ENCODE data around the gene ERLEC1.
"Not testable (repeated sequence)": the region's sequence is repeated elsewhere in the genome, so short reads cannot be mapped to it uniquely, and the experiment has no call there.

The ERLEC1 gene

DNA sequence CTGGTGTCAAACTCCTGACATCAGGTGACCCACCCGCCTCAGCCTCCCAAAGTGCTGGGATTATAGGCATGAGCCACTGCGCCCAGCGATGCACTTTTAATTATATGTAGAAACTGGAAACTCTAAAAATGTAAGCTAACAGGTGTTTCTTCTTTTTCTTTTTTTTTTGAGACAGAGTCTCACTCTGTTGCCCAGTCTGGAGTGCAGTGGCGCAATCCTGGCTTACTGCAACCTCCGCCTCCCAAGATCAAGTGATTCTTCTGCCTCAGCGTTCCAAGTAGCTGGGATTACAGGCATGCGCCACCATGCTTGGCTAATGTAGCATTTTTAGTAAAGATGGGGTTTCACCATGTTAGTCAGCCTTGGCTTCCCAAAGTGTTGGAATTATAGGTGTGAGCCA, 54.8 kb downstream of the ERLEC1 start:
- FAIRE-seq: not testable (repeated sequence)

DNA sequence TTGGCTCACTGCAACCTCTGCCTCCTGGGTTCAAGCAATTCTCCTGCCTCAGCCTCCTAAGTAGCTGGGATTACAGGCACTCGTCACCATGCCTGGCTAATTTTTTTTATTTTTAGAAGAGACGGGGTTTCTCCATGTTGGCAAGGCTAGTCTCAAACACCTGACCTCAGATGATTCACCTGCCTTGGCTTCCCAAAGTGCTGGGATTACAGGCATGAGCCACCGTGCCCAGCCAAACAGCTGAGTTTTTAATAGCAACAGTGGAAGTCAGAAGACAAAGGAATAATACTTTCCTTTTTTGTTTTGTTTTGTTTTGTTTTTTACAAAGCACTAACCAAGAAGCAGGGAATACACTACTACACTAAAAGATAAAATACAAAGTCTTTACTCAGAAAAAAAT, 56.0 kb downstream of the ERLEC1 start:
- no peak for FAIRE-seq

DNA sequence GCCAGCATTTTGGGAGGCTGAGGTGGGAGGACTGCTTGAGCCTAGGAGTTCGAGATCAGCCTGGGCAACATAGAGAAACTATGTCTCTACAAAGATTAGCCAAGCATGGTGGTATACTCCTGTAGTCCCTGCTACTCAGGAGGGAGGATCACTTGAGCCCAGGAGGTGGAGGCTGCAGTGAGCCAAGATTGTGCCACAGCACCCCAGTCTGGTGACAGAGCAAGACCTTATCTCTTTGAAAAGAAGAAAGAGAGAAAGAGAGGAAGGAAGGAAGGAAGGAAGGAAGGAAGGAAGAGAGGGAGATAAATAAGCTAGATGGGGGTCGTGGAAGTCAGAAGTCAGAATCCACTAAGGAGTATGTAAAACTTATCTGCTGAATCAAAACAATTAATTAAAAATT, 56.8 kb downstream of the ERLEC1 start:
- FAIRE-seq: no peak

- FAIRE-seq: no peak
These were observed 61.2 kb downstream of the ERLEC1 start for GRCh38 chr2:53848062-53848461.

DNA sequence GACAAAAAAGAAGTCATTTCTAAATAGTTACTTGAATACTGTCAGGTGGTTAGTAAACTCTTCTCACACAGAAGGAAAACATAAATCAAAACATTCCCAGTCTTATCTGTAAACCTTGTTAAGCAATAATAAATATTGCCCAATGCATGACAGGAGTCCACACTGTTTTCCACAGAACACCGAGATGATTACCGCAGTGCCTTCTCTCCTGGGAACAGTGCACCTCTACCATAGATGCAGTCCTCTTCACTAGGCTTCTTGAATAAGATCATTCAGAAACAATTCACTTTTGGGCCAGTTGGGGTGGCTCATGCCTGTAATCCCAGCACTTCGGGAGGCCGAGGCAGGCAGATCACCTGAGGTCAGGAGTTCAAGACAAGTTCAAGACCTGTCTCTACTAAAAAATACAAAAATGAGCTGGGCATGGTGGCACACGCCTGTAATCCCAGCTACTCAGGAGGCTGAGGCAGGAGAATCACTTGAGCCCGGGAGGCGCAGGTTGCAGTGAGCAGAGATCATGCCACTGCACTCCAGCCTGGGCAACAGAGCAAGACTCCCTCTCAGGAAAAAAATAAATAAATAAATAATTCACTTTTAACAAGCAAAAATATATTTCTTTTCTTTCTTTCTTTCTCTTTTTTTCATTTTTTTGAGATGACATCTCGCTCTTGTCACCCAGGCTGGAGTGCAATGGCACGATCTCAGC, 64.4 kb downstream of the ERLEC1 start:
- not testable (repeated sequence) for FAIRE-seq

DNA sequence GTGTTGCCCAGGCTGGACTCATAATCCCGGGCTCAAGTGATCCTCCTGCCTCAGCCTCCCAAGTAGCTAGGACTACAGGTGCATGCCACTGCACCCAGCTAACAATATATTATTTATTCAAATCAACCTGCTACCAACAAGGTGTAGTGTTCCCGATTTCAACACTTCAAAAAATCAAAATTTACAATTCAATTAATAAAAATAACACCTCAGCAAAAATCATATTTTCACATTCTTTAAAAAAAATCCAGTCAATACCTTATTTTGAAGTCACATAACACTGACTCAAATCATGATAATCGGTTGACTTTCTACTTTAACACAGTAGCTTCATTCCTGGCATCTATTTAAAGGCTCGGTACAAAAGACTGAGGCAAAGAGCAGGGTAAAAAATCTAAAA, 65.7 kb downstream of the ERLEC1 start:
- FAIRE-seq: no peak

DNA sequence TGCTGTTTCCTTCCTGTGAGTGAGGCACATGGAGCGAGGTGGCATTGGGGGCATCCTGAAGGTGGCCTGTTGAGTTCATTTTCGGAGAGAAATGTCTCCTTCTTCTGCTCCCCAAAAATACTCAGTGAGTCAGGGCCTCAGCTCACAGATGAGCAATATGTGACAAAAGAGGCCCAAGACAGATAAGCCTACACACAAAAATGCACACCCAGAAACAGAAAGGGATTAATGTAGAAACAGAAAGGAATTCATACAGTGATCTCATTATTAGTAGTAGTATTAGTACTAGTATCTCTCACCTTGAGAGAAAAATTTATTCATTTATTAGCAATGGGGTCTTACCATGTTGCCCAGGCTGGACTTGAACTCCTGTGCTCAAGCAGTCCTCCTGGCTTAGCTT, 67.8 kb downstream of the ERLEC1 start:
- no peak for FAIRE-seq

DNA sequence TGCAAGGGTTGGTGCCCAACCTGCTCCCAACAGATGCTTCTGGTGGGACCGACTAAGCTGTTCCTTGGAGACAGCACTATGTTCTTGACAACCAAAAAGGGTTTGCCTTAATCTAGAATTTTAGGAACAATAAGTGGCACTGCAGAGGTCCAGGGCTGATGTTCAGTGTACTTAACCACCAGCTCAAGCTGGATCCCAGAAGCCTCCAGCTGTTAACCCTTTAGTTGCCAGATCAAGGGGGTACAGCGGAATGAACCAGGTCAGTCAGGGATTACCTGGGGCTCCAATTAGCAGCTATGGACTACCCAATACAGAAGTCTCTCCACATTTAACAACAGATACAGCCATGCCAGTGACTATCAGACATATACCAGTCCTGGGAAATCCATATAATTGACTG, 69.4 kb downstream of the ERLEC1 start:
- FAIRE-seq: no peak

GRCh38 chr2:53859206-53860181, 72.7 kb downstream of the ERLEC1 start, which contains the start of gene GPR75:
GPR75 (minus strand) TSS chr2:53859967; CDS start chr2:53854756, 5,211 bp downstream.
- FAIRE-seq: no peak

GRCh38 chr2:53861824-53862223, 75.0 kb downstream of the ERLEC1 start:
- no peak for FAIRE-seq

DNA sequence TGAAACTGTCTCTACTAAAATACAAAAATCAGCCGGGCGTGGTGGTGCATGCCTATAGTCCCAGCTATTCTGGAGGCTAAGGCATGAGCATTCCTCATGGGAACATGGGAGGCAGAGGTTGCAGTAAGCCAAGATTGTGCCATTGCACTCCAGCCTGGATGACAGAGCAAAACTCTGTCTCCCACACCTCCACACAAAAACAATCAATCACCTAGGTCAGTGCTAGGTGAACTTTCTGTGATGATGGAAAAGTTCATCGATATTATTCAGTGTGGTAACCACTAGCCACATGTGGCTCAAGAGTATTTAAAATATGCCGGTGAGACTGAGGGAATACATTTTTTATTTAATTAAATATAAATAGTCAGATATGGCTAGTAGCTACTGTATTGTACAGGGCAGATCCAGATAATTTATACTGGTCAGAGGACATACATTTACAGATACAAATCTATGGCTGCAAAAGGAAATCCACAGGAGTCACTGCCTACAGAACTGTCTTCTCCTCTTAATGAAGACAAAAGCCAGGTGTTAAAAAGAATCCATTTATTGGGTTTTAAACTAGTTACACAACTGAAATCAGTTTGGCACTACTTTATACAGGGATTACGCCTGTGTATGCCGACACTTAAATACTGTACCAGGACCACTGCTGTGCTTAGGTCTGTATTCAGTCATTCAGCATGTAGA, 76.8 kb downstream of the ERLEC1 start:
- no peak for FAIRE-seq

DNA sequence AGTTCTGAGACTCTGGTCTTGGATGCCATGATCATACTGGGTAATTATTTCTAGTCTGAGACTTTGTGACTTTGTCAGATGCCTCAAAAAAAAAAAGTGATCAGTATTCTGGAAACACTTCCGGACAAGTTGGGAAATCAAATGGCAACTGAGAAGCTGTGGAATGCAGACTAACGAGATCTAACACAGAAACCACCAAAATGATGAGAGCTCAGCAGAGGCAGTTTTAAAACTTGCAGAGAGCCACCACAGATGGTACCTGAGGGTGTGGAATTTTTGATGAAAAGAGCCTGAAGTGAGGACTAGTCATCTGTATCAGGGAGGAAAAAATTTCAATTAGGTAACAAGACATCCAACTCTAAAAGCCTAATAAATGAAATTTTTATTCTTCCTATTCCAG, 78.4 kb downstream of the ERLEC1 start:
- no peak for FAIRE-seq

- FAIRE-seq: no peak
These were observed 79.1 kb downstream of the ERLEC1 start for GRCh38 chr2:53865962-53866361.

DNA sequence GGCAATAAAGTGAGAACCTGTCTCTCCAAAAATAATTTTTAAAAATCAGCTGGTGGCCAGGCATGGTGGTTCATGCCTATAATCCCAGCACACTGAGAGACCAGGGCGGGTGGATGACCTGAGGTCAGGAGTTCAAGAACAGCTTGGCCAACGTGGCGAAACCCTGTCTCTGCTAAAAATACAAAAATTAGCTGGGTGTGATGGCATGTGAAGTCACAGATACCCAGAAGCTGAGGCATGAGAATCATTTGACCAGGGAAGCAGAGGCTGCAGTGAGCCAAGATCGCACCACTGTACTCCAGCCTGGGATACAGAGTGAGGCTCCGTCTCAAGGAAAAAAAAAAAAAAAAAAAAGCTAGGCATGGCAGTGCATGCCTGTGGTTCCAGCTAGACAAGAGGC, 80.3 kb downstream of the ERLEC1 start:
- no peak for FAIRE-seq

DNA sequence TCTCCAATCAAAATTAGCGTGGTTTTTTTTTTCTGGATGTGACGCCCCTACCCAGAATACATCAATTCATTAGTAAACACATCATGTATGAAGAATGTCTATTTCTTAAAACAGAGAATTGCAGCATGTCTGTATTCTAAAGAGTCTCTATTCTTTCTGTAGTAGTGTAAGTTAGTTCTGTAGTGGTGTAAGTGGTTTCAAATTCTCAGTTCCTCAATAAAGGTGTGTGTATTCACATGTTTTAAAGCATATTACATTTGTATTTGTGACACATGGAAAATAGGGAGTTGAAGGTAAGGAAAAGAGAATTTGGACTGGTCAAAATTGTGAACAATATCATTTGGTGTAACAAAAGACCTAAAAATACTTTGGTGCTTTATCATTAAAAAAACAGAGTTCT, 80.9 kb downstream of the ERLEC1 start:
- no peak for FAIRE-seq
